Progenitor cell of endocrine pancreas (in vitro differentiated cells): ENCODE results near the gene CARS2. TPM values are rescaled to one million over a fixed set of nuclear protein-coding genes. Genes with fewer than 3 reads are reported as not detected.
A peak's percentile ranks its signal among the peaks of the same experiment; 100 is the strongest.

Experiments used
- DNase-seq: peaks from one replicate; pipeline ENCODE4 v3.0.0; 2021; ENCODE audit warnings: low spot score; ENCODE audit not compliant: unreplicated experiment
- H3K27ac Mint-ChIP-seq: 2 replicates; pipeline ENCODE4 v1.8.0; 2021; ENCODE audit warnings: mild to moderate bottlenecking, moderate library complexity, mixed read lengths
- H3K27me3 Mint-ChIP-seq: 2 replicates; pipeline ENCODE4 v1.8.0; 2021; ENCODE audit warnings: mixed read lengths
- H3K36me3 Mint-ChIP-seq: 2 replicates; pipeline ENCODE4 v1.8.0; 2022; ENCODE audit warnings: mixed read lengths; ENCODE audit not compliant: insufficient read depth
- H3K4me1 Mint-ChIP-seq: 2 replicates; pipeline ENCODE4 v1.8.0; 2021; ENCODE audit warnings: low read depth, mixed read lengths
- H3K4me3 Mint-ChIP-seq: 2 replicates; pipeline ENCODE4 v1.8.0; 2021; ENCODE audit warnings: low read depth, mild to moderate bottlenecking, moderate library complexity, mixed read lengths
- H3K9me3 Mint-ChIP-seq: 2 replicates; pipeline ENCODE4 v1.8.0; 2021; ENCODE audit warnings: low read depth, mixed read lengths
- total RNA-seq: library from RNA; stranded (reverse); gene quantifications from 2 replicates; pipeline ENCODE4 v1.2.1, GENCODE V29; 2021
- TF ChIP-seq, protein P1 (sequence below): fragments of 200-600 bp; sonication (generic); IDR thresholded peaks from one replicate; pipeline ENCODE4 v1.5.0; 2021; ENCODE audit warnings: antibody characterized with exemption, mild to moderate bottlenecking; ENCODE audit not compliant: unreplicated experiment

Gene CARS2
- total RNA-seq, 1 donor from 2014 or later, result 90.4 TPM

DNA sequence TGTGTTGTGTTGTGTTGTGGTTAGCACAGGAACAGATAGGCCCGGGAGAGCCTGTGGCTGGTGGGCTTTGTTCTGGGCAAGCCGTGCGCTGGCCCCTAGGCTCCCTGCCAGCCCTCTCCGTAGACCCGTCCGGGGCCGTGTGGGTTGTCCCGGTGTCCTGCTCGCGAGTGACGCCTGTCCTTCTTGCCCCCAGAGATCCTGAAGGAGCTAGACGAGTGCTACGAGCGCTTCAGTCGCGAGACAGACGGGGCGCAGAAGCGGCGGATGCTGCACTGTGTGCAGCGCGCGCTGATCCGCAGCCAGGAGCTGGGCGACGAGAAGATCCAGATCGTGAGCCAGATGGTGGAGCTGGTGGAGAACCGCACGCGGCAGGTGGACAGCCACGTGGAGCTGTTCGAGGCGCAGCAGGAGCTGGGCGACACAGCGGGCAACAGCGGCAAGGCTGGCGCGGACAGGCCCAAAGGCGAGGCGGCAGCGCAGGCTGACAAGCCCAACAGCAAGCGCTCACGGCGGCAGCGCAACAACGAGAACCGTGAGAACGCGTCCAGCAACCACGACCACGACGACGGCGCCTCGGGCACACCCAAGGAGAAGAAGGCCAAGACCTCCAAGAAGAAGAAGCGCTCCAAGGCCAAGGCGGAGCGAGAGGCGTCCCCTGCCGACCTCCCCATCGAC lies 13.3 kb upstream of the CARS2 start:
- H3K36me3 Mint-ChIP-seq, result peaks cover 13% of the 10 kb centered on the region
- H3K4me1 Mint-ChIP-seq, result peaks cover 16% of the 10 kb centered on the region
- TF ChIP-seq, protein P1, sequence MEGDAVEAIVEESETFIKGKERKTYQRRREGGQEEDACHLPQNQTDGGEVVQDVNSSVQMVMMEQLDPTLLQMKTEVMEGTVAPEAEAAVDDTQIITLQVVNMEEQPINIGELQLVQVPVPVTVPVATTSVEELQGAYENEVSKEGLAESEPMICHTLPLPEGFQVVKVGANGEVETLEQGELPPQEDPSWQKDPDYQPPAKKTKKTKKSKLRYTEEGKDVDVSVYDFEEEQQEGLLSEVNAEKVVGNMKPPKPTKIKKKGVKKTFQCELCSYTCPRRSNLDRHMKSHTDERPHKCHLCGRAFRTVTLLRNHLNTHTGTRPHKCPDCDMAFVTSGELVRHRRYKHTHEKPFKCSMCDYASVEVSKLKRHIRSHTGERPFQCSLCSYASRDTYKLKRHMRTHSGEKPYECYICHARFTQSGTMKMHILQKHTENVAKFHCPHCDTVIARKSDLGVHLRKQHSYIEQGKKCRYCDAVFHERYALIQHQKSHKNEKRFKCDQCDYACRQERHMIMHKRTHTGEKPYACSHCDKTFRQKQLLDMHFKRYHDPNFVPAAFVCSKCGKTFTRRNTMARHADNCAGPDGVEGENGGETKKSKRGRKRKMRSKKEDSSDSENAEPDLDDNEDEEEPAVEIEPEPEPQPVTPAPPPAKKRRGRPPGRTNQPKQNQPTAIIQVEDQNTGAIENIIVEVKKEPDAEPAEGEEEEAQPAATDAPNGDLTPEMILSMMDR, result no peak
- no peak for DNase-seq
- H3K27ac Mint-ChIP-seq, result peak overlapping the region; percentile 59
- H3K9me3 Mint-ChIP-seq, result no peaks in the 10 kb centered on the region
- H3K27me3 Mint-ChIP-seq, result no peaks in the 10 kb centered on the region
- H3K4me3 Mint-ChIP-seq, result no peak overlapping the region

DNA sequence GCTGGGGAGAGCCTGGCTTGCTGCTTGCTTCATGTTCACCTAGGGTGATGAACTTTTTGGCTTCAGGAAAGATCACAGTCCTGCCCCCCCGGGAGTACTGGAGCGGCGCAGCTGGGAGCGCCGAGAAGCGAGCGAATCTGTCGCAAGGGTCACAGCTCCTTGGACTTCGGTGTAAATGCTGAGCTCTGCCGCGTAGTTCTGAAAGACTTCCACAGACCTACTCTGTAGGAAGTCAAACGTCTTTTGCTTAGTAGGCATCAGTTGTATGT lies 10.3 kb upstream of the CARS2 start:
- H3K27ac Mint-ChIP-seq, result peak overlapping the region; percentile 97

DNA sequence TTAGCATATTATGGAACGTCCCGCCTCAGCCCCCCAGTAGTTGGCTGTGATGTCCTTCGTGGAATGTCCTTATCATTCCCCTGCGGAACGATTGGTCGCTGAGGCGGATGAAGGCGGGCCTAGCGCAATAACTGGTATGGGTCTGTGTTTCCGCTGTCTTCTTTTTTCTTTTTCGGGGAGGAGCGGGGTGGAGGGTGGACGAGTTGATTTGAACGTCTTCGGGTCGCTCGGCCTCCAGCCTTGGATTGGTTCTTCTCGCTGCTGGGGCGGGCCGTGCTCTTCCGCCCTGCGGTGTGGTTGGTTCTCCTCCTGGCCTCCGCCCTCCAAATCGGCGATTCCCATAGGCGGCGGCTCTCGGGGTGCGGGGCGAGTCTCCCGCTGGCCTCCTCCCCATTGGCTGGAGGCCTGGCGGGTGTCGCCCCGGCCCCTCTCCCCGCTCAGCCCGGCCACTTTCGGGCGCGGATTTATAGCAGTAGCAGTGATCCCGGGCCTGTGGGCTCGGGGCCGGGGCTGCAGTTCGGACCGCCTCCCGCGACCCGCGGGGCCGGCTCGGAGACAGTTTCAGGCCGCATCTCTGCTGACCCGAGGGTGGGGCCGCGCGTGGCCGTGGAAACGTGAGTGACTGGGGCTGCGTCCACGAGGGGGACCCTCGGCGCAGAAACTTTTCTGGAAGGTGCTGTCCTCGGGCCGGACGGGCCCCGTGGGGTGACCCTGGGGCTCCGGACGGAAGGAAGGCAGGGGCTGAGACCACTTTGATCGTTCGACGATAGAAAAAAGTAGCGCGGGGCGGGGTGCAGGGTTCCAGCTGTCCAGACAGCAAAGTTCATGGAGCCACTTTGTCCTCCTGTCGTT lies 9.7 kb upstream of the CARS2 start:
- TF ChIP-seq, protein P1, result peak; percentile 12
- Mint-ChIP-seq H3K36me3 (peaks cover 11% of the 10 kb centered on the region), H3K4me1 (peaks cover 21% of the 10 kb centered on the region), H3K9me3 (no peaks in the 10 kb centered on the region), H3K27ac (peak overlapping the region; percentile 99), H3K27me3 (no peaks in the 10 kb centered on the region), H3K4me3 (peak overlapping the region; percentile 99)
- peak; percentile 95 for DNase-seq

More for the DNA sequence above, 10.3 kb upstream of the CARS2 start:
- Mint-ChIP-seq H3K36me3 (peaks cover 11% of the 10 kb centered on the region), H3K4me3 (peak overlapping the region; percentile 99), H3K27me3 (no peaks in the 10 kb centered on the region), H3K9me3 (no peaks in the 10 kb centered on the region), H3K4me1 (peaks cover 17% of the 10 kb centered on the region)
- TF ChIP-seq, protein P1, result no peak
- no peak for DNase-seq

DNA sequence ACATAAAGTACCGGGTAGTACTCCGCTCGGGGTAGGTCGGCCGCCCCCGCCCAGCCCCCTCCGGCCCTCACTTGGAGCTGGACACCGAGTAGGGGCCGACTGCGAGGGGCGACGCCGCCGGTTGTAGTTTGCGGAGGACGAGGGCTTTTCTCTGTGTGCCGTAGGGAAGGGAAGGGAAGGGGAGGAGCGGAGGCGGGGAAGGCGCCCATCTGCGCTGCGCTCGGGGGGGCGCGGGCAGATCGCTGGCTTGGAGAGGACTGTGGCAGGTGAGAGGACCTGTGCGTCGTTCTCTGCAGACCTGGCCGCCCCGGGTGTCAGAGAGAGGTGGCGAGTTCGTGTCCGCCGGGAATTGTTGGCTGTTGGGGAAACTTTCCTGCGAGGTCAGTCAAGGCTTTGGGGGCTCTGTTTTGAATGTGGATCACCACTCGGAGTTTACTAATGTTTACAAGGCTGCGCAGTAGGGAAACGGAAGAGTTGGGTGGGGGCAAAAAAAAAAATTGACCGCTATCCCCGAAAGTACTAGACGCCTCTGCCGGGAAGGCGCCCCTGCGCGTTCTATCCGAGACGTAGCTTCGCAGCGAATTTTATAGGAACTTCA lies 9.0 kb upstream of the CARS2 start:
- Mint-ChIP-seq H3K36me3 (peaks cover 10% of the 10 kb centered on the region), H3K4me1 (peaks cover 21% of the 10 kb centered on the region), H3K27ac (peak overlapping the region; percentile 99), H3K27me3 (no peaks in the 10 kb centered on the region), H3K4me3 (peak overlapping the region; percentile 99), H3K9me3 (no peaks in the 10 kb centered on the region)
- TF ChIP-seq, protein P1, result no peak
- DNase-seq, result peak; percentile 45

DNA sequence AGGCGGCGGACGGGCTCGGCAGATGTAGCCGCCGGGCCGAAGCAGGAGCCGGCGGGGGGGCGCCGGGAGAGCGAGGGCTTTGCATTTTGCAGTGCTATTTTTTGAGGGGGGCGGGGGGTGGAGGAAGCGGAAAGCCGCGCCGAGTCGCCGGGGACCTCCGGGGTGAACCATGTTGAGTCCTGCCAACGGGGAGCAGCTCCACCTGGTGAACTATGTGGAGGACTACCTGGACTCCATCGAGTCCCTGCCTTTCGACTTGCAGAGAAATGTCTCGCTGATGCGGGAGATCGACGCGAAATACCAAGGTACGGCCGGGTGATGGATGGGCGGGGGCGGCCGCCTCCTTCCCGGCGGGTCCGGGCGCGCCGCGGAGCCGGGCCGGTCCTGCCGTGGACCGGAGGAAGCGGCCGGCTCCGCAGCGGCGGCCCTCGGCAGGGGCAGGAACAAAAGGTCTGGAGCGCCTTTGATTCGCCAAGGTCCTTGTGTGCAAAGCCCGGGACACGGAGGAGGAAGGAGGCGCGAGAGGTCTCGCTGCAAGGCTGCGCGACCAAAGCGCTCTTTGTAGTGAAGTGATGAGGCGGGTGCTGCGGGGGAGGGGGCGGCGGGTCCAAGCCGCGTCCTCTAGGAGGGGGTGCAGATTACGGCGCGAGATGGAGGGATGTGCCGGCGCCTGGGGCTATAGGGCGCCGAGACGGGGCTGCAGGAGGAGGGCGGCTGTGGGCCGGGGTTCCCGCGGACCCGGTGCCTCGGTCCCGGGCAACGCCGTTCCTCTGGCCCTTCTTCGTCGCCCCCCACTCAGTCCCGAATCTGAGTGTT lies 8.3 kb upstream of the CARS2 start:
- H3K27ac Mint-ChIP-seq, result peak overlapping the region; percentile 99
- H3K27me3 Mint-ChIP-seq, result no peaks in the 10 kb centered on the region
- no peaks in the 10 kb centered on the region for H3K9me3 Mint-ChIP-seq
- TF ChIP-seq, protein P1, result no peak
- H3K4me1 Mint-ChIP-seq, result peaks cover 21% of the 10 kb centered on the region
- peaks cover 4% of the 10 kb centered on the region for H3K36me3 Mint-ChIP-seq
- peak overlapping the region; percentile 99 for H3K4me3 Mint-ChIP-seq
- peak; percentile 35 for DNase-seq
